ENCODE data around the gene PRKG1.
"Not testable (repeated sequence)": the region's sequence is repeated elsewhere in the genome, so short reads cannot be mapped to it uniquely, and the experiment has no call there.

PRKG1 gene

DNA sequence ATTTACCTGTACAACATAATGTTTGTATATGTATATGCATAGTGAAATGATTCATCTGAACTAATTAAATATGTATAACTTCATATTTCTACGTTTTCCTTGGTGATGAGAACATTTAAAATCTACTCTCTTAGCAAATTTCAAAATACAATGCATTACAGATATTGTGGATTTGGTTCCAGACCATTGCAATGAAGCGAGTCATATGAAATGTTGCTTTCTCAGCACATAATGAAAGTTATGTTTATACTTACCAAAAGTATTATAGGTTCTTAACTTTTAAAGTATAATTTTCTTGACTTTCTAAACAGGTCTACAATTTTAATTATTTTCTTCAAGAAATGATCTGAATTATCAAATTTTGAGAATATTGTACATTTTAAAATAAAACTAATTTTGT lies 435.9 kb downstream of the PRKG1 start:
- DNase-seq (ENCODE audit: low spot score): no peak

DNA sequence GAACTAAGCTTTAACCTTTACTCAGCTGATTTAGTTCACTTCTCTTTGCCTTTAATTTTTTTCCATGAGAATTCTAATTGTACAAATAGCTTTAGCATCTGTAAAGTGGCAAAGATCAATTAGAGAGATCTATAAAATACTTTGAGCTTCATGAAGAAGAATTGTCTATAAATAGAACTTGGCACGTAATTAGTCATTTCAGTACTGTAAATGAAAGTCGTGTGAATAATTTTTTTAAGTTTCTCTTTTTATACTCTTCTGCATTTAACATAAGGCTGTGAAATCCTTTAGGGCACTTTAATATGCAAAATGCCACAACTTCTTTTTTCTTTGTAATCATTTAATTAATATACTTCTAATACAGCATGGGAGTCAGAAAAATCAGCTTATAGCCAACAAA lies 447.3 kb downstream of the PRKG1 start:
- no peak for DNase-seq (ENCODE audit: low spot score)

DNA sequence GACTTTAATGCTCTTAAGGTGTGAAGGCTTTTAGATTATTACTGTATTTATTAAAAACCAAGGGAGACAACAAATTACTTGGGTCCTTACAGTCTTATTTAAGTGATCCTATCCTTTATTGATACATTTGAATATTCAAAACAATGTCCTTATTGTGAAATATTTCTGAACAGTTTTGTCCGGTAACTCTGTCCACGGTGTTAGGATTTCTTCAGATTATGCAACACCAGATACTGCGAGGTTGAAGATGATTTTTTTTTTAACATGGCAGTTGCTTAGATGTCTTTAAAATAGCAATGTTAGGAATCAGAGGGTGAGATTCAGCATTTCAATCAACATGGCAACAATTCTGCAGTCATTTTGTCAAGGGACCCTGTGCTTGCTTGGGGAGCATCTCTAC lies 448.6 kb downstream of the PRKG1 start:
- DNase-seq (ENCODE audit: low spot score): no peak

DNA sequence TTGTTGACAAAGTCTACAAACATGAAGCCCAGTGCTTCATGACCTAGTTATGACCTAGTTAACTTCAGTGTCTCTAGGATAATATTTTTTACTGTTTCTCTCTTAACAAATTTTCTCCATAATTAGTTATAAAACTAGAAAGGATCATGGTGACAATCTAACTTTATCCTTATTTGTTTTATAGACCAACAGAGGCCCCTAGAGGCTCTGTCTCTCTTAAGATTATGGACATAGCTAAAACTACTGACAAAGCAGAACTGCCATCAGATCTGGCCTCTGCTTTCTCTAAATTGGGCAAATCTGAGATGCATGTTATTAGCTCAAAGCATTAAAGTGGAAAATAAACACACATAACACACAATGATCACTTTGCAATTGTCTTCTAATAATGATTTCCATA lies 449.2 kb downstream of the PRKG1 start:
- DNase-seq (ENCODE audit: low spot score): no peak

DNA sequence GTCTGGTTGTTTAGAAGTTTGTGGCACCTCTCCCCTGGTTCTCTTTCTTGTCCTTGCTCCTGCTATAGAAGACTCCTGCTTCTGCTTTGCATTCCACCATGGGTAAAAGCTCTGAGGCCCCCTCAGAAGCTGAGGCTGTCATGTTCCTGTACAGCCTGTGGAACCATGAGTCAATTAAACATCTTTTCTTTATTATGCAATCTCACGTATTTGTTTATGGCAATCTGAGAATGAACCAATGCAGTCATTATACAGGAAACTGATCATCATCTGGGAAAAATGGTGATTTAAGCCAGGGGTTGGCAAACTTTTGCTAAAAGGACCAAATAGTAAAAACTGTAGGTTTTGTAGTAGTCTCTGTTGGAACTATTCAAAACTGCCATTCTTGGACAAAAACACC lies 449.8 kb downstream of the PRKG1 start:
- no peak for DNase-seq (ENCODE audit: low spot score)

DNA sequence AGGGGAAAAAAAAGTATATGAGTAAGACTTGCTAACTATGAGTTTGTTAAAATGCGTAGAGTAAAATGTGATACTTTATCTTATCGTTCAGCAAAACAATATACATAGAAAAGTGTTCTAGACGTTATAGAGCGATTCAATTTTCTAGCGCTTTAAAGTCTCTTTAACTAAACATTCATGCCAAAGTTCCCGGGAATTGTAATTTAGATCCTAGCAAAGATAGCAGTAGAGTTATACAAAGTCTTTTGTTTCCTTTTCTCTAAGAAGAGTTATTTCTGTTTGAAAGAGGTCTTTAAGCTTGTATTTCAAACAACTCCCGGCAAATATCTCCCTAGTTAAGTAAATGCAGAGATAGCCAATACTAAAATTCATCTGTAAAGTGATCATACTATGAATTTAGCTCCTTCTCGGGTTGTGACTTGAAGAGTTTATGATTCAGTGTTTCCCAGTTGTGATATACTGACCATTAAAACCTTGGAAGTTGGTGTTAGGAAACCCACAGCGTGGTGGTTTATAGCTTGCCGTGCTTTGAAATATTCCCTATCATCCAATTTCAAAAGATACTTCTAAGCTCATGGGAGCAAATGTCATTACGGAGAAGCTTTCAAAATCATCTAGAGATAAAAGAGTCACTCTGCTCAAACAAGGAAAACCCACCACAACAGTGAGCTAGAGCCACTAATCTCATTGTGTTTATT lies 453.4 kb downstream of the PRKG1 start:
- no peak for DNase-seq (ENCODE audit: low spot score)

DNA sequence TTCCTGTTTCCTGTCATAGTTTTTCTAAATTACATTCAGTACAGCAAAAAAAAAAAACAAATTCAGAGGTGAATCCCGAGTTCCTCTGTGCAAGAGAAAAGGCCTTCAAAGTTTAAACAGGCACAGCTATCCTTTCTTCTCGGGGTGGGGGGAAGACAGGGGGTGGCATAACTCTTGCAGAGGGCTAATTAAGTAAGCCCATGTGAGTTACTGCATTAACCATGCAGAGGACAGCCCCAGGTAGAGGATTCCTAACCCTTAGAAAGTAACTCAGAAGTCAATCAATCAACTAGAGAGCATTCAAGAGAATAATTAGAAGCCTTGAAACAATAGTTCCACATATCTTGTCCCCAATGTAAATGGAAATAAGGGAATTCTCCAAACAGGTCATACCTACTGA lies 454.2 kb downstream of the PRKG1 start:
- no peak for DNase-seq (ENCODE audit: low spot score)

DNA sequence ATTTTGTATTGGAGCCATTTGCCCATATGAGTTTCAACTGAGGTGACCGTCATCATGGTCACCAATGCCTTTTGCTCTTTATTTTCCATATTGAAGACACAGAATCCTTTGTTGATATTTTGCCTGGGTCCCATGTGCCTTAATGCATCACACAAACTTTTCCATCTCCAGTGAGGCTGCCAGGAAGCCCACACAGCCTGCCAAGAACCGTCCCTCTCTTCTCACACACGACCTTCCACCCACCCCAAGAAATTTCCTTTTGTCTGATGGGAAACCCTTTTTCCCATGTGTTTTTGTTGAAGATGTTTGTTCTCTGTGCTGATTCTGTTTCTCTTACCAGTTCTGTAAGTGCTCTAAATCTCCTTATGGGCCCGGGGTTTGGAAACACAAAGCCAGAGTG lies 456.3 kb downstream of the PRKG1 start:
- DNase-seq (ENCODE audit: low spot score): no peak

DNA sequence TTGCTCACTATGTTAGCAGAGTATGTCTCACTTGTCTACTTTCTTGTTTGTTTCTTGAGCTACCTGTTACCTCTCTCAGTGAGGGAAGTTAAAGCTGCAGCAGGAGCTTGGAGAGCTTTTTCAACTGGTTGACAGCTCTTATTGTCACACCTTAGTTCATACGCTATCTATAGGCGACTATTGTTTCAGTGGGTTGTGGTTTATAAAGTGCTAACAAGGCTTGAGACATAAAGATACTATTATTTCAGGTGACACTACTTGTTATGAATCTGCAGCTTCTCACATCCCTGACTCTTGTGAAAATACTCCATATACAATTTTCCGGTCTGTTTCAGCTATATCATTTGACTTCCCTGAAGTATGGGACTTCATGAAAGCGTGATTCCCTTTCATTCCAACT lies 457.8 kb downstream of the PRKG1 start:
- no peak for DNase-seq (ENCODE audit: low spot score)

DNA sequence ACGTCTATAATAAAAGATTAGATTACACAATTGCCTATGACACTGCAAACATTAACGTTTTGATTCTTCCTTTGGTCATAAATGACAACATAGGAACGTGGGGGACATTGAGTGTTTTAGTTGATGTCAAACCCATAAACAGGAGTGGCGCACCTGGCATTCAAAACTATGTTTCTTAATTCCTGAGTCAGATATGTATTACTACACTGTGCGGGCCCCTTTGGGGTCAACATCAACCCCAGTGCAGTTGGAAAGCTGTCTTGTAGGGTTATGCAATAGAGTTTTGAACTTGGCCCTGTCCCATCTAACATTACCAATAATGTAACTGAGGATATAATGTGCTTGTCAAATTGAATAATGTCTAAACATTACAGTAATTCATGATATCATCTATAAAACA lies 468.6 kb downstream of the PRKG1 start:
- no peak for DNase-seq (ENCODE audit: low spot score)

DNA sequence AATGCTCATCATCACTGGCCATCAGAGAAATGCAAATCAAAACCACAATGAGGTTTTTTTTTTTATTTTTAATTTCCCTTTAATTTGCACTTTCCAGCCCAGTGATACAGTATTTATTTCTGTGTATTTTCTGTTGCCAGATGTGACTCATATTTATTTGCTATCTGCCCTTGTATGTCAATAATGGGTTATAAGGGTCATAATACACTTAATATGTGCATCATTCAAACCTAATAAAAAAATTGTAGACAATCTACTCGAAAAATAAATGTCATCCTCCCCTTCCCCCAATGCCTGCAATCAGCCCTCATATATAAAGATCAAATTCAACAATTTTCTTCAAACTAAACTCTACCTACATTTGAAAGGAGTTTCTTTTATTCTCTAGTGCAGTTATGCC lies 470.6 kb downstream of the PRKG1 start:
- DNase-seq (ENCODE audit: low spot score): no peak

DNA sequence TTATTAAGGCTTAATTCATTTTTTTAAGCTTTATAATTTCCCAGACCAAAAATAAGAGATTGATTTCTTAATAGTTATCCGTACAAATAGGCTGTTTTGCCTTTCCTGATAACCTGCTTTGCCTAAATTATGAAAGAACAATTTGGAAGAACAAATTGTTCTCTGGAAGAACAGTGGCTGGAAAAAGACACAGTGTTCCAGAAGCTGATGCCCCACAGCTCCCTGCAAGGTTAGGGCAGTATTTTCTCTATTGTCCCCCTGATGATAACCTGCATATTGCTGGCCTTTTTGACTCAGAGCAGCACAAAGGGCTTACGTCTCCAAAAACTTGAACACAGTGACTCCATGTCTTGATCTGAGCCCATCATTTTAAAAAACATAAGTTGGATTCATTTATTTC lies 473.7 kb downstream of the PRKG1 start:
- no peak for DNase-seq (ENCODE audit: low spot score)

DNA sequence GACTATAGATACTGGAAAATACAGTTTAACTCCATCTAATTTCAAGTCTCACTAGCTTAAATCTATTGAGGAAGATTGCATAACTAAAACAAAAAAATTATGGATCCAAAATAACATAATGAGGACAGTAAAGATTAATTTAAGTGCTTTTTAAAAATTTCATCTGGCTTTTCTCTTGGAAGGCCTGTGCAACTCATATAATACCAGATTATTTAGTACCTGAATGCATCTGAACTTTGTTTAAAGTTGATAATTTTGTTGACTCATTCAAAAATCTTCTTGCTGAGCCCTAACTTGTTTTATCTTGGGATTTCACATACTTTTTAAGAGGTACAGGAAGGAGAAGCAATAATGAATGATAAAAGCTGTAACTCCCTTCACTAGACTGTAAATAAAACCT lies 478.6 kb downstream of the PRKG1 start:
- no peak for DNase-seq (ENCODE audit: low spot score)

DNA sequence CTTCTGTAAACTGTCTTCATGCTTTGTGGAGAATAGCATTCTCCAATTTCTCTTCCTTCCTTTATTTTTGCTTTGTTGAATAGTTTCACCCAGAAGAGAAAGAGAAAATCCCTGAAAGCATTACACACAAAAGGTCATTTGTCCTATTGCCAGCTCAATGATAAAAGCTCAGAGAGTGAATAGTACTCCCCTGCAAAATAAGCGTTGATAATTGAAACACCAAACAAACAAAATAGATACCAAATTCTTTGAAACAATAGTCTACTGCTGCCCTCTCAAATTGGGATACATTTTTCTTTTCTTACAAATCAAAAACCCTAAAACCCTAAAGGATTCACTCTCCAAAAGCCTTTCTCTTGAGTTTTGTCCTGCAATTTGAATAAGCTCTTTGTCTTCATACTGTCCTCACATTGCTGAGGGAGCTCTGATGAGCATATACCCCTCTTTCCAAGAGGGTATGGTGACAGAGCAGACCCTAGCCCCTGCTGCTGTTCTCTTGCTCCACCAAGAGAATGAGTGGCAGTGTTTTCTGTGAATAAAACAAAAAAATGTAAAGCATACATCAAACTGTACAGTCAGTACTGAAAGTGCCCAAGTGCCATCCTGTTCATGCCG lies 490.7 kb downstream of the PRKG1 start:
- DNase-seq (ENCODE audit: low spot score): peak; percentile 1

DNA sequence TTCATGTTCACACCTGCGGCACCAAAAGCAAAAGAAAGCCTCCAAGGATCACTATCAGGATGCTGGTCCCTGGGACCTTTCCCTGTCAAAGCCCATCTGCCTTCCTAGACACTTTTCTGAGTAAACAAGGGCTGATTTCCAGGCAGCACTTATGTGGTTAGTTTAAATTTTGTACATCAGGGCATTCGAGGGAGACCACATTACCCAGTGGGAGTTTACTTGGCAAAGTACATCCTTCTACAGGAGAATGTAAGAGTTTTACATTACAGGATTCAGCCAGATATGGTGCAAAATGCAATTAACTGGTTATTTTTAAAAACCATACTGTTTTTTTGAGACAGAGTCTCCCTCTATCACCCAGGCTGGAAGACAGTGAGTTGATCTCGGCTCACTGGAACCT lies 493.0 kb downstream of the PRKG1 start:
- DNase-seq (ENCODE audit: low spot score): no peak

DNA sequence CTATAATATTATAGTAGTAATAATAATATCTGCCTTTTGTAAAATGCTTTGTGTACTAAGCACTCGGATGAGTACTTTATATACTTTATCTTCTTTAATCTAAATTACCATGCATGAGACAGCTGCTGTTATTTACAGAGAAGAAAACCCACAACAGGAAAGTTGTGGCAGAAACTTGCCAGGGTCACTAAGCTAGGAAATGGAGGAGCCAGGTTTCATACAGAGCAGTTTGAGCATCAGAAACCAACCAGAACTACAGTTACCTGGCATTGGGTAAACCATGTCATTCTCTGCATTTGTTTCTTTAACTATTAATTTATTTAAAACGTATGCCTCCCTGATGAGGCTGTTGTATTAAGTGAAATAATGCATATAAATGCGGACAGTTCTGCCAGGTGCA lies 495.2 kb downstream of the PRKG1 start:
- no peak for DNase-seq (ENCODE audit: low spot score)

DNA sequence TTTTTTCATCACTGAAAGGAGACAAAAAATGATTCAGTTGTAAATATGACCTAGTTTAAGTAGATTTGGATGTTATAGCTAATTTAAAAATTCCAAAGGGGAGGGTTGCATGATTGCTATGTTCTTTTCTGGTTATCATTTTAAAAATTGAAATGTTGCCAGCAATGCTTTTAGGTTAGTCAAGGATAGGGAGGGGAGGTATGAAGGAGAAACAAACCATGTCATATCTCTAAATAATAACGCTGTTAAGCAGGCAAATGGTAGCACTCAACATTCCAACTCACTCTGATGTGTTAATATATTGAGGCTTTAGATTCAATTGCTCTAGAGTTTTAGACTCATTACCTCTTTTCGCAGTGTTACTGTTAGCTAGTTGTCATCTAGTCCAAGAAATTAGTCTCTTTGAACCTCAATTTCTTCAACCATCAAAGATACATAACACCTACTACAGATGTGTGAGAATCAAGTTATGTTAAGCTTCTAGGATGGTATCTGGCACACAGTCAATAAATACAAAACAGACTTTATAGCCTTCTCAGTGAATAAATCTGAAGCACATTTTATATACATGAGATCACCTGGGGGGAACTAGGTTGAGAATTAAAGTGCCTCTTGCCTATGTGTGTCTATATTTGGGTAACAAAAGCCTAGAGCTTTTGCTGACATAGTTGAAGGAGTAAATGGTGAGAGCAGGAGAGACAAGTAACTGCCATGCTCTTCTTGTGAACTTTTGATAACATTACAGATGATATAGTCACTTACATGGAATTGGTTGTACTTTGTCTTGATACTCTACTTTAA lies 500.2 kb downstream of the PRKG1 start:
- no peak for DNase-seq (ENCODE audit: low spot score)

DNA sequence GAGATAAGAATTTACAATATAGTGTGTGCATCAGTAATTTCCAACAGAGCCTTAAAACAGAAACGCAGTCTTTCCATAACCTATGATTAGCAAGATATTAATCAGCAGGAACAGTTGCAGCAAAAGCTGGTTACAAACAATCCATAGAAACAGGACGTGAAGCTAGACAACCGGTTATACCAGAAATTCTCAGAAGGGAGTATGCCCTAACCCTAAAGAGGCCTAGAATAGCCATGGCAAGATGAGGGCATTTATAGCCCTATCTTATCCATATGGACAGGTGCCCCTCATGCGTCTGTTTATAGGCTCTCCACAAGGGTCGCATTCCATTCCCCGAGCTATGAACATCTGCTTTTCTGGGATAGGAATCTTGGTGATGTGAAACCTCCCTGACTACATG lies 506.9 kb downstream of the PRKG1 start:
- DNase-seq (ENCODE audit: low spot score): not testable (repeated sequence)

DNA sequence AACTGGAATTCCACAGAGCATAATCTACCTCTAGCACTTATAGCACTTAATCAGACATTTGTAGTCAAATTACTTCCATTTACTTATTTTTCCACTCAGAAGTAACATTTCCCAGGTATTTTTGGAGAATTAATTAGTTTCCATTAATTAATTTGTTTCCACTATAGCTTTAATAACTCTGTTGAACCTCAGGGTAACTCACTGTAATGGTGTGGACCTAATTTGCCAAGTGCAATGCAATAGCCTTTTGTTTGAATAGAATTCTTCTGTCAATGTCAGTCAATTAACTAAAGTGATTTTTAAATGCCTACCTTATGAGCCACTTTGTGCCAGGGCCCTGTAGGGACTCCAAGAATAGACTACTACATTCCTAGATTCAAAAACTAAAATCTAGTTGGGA lies 509.7 kb downstream of the PRKG1 start:
- DNase-seq (ENCODE audit: low spot score): no peak

DNA sequence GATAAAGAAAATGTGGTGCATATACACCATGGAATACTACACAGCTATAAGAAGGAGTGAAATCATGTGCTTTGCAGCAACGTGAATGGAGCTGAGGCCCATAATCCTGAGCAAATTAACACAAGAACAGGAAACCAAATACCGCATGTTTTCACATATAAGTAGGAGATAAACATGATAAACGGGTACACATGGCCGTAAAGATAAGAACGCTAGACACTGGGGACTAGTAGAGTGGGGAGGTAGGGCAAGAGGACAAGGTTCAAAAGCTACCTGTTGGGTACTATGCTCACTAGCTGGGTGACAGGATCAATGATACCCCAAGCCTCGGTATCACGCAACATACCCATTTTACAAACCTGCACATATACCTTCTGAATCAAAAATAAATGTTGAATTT lies 511.5 kb downstream of the PRKG1 start:
- DNase-seq (ENCODE audit: low spot score): no peak

DNA sequence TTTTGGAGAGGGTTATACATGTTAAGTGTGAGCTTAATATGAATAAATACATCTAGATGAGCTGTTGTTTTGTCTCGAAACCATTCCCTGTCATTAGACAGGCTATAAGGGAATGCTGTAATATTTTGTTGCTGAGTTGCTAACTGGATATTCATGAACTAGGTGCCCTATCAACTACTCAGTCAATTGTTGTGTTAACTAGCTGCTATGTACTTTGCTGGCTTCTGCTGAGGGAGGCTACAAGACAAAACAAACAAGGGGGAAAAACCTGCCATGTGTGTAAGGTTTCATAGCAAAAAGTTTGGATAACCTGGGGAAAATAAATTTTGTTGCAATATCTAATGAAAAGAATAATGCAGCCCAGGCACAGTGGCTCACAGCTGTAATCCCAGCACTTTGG lies 514.7 kb downstream of the PRKG1 start:
- DNase-seq (ENCODE audit: low spot score): no peak

DNA sequence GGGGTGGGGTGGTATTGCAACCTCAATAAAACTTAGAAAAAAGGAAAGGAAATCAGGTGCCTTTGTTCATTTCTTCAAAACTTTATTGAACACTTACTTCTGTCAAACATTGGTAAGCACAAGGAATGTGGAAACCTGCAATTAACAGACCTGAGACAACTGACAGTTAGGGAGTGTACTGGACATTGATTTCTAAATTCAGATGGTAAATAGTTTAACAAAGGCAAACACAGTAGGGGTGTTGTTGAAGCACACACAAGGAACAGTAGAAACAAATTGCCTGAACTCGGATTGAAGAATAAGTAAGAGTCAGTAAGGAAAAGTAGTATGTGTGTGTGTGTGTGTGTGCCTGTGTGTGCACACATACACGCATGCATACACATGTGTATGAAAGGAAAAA lies 516.5 kb downstream of the PRKG1 start:
- DNase-seq (ENCODE audit: low spot score): no peak

DNA sequence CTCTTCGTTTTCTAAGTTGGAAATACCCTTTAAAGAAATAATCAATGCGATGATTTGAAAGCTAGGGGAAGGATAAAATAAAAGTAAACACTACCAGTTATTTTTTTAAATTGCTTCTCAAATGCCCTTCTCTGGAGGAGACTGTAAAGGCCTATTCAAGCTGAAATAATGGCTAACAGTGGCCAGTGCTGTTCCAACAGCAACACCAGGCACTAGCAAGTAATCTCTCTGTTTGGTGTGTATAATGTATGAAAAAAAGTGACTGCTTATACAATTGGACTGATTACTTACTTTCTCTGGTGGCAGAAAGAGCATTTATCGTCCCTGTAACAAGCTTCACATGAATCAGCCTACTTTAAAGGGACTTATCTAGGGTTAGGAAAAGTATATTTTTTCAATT lies 522.4 kb downstream of the PRKG1 start:
- DNase-seq (ENCODE audit: low spot score): no peak

DNA sequence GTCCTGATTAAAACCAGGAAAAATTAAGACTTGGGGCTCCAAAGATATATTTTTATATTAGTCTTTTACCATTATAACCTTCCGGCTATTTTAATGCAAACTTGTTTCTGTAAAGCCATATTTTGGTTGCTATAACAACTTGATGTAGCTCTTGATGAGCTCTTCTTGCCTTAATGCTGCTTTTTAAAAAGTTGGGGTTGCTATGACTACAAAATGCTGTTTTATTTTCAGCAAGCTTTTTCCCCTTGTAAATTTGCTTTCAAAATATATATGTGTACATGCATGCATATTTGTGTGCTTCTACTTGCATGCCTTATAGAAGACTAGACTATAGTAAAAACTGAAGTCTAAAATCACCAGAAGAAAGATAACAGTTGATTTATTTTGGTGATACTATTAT lies 525.4 kb downstream of the PRKG1 start:
- no peak for DNase-seq (ENCODE audit: low spot score)

All from COLO829 (cell line).